Spleen (tissue), 11 donors: ENCODE data around the gene TP53. TPM values are rescaled to one million over a fixed set of nuclear protein-coding genes. Genes with fewer than 3 reads are reported as not detected.

Source experiments
- DNase-seq: peaks from one replicate; pipeline ENCODE4 v3.0.0-alpha.2; 2020
- H3K27ac ChIP-seq, 8 donors: fragments of 200-600 bp; sonication (generic) in 7 of 8; 1 replicate in 4 of 8; 2 replicates in 4 of 8; pipeline versions ENCODE4 v1.5.0 to v1.8.0; 2016 to 2021; ENCODE audit warnings: inconsistent platforms in 4 of 8, mild to moderate bottlenecking in 4 of 8, moderate library complexity in 1 of 8
- H3K27me3 ChIP-seq, 7 donors: fragments of 200-600 bp; sonication (generic) in 6 of 7; replicated peaks in 1 of 7; 1 replicate in 4 of 7; 2 replicates in 3 of 7; pipeline versions ENCODE4 v1.5.0 to v1.8.0; 2016 to 2021; ENCODE audit warnings: inconsistent platforms in 3 of 7, mild to moderate bottlenecking in 1 of 7
- H3K36me3 ChIP-seq, 6 donors: fragments of 200-600 bp; sonication (generic) in 5 of 6; 1 replicate in 4 of 6; 2 replicates in 2 of 6; pipeline versions ENCODE4 v1.5.0 to v1.8.0; 2016 to 2021; ENCODE audit warnings: inconsistent platforms in 2 of 6
- H3K4me1 ChIP-seq, 6 donors: fragments of 200-600 bp; sonication (generic) in 5 of 6; 1 replicate in 3 of 6; 2 replicates in 3 of 6; pipeline versions ENCODE4 v1.5.0 to v1.8.0; 2016 to 2021; ENCODE audit warnings: inconsistent platforms in 3 of 6
- H3K4me3 ChIP-seq, 8 donors: fragments of 200-600 bp; sonication (generic) in 7 of 8; 1 replicate in 4 of 8; 2 replicates in 4 of 8; pipeline versions ENCODE4 v1.5.0 to v1.8.0; 2016 to 2021; ENCODE audit warnings: inconsistent platforms in 4 of 8, mild to moderate bottlenecking in 4 of 8, moderate library complexity in 2 of 8
- H3K9me3 ChIP-seq, 8 donors: fragments of 200-600 bp; sonication (generic) in 7 of 8; 1 replicate in 4 of 8; 2 replicates in 4 of 8; pipeline versions ENCODE4 v1.5.0 to v1.8.0; 2016 to 2021; ENCODE audit warnings: inconsistent platforms in 4 of 8
- POLR2A ChIP-seq, 3 donors: fragments of 450-650 bp; IDR thresholded peaks; one replicate each; pipeline ENCODE4 v1.5.1; 2017; ENCODE audit warnings: antibody characterized with exemption in 3 of 3, mild to moderate bottlenecking in 1 of 3
- POLR2AphosphoS5 ChIP-seq, 3 donors: sonication (generic); formaldehyde crosslinking; IDR thresholded peaks; one replicate each; pipeline ENCODE4 v1.5.1; 2017; ENCODE audit warnings: antibody characterized with exemption in 3 of 3
- WGBS, 5 donors: extraction: QIAGEN DNeasy Blood & Tissue Kit in 3 of 5; methylation state at CpG; one replicate each; pipeline versions ENCODE4 v1.1.5 to v1.1.7; 2013 to 2018; 5-methylcytosine and 5-hydroxymethylcytosine counted together
- intact Hi-C: fragments of 100-400 bp; cut with DNase I; formaldehyde crosslinking; loops from one replicate; pipeline ENCODE4 v1.15.0; 2023; ENCODE audit warnings: low total_unique reads
- polyA plus RNA-seq, 3 donors: library from polyadenylated mRNA; stranded (reverse); fragments of 200-250 nt; gene quantifications; one replicate each; pipeline ENCODE4 v1.2.1, GENCODE V29; 2013
- total RNA-seq, 7 donors: library from RNA; depleted of rRNA in 3 of 7; stranded (reverse); fragments of >200 nt in 3 of 7; fragmentation: NEBNext Ultra II Directional in 4 of 7; extraction: Animal tissue kit (Norgen Biotek cat#: 25700) in 4 of 7; gene quantifications; one replicate each; pipeline versions ENCODE4 v1.1.0 to v1.2.1, GENCODE V29; 2016 to 2021
- TF ChIP-seq, protein P1 (sequence below), 11 experiments: fragments of 200-600 bp in 7 of 11; fragments of 450-650 bp in 4 of 11; sonication (generic) in 4 of 11; IDR thresholded peaks in 8 of 11; conservative IDR thresholded peaks in 3 of 11; 1 replicate in 7 of 11; 2 replicates in 4 of 11; pipeline versions ENCODE4 v1.4.0 to v1.8.0; 2016 to 2021; ENCODE audit warnings: antibody characterized with exemption in 11 of 11, inconsistent platforms in 4 of 11, mild to moderate bottlenecking in 1 of 11
- donor health status: healthy with polysubstance abuse.
- donor health status: DM: no; HTN: no; CAD: no; lungs with moderate emphysema.
- donor health status: DM: no; HTN: no; CAD: no.
- donor health status: Bipolar disorder and iron deficiency.
- donor health status: healthy.
- donor health status: DM: no; HTN: no; CAD: no.
- donor health status: DM: yes; HTN: yes; CAD: no.

TP53 gene
- total and polyA plus RNA-seq, 10 donors = 33.6 to 83.9 (median 44.9) TPM

DNA sequence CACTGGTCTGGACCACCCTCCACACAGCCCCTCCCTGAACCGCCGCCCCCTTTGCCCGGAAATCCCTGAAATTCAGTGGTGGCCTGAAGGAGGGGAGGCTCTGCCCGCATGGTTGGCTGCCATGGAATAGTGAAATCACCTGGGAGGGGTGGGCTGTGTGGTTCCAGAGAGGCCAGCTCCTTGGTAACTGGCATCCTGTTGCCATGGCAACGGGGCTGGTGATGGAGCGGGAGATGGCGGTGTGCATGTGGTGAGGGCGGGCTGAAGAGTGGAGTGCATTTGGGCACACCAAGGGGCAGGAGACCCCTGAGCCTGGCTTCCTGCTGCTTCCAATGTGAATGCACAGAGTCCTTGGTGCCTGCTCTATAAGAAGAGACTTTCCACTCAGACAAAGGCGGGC is 20.2 kb upstream of the TP53 start:
- no peak for TF ChIP-seq POLR2A (IDR thresholded peaks at IDR 0.05)
- no peak for TF ChIP-seq POLR2AphosphoS5 (IDR thresholded peaks at IDR 0.05)
- TF ChIP-seq, protein P1, sequence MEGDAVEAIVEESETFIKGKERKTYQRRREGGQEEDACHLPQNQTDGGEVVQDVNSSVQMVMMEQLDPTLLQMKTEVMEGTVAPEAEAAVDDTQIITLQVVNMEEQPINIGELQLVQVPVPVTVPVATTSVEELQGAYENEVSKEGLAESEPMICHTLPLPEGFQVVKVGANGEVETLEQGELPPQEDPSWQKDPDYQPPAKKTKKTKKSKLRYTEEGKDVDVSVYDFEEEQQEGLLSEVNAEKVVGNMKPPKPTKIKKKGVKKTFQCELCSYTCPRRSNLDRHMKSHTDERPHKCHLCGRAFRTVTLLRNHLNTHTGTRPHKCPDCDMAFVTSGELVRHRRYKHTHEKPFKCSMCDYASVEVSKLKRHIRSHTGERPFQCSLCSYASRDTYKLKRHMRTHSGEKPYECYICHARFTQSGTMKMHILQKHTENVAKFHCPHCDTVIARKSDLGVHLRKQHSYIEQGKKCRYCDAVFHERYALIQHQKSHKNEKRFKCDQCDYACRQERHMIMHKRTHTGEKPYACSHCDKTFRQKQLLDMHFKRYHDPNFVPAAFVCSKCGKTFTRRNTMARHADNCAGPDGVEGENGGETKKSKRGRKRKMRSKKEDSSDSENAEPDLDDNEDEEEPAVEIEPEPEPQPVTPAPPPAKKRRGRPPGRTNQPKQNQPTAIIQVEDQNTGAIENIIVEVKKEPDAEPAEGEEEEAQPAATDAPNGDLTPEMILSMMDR (IDR thresholded peaks at IDR 0.05 in 8 of 11, conservative IDR thresholded peaks at IDR 0.05 in 3 of 11) = no peak
- Histone ChIP-seq H3K4me3 (no peak overlapping the region), H3K4me1 (peaks cover 7 to 37% (median 22%) of the 10 kb centered on the region in 6 donors), H3K27me3 (peaks cover 5 to 89% (median 32%) of the 10 kb centered on the region in 7 donors), H3K27ac (no peak overlapping the region), H3K36me3 (peaks cover 0 to 15% (median 8%) of the 10 kb centered on the region in 6 donors), H3K9me3 (no peaks in the 10 kb centered on the region)
- intact Hi-C loops = no loop called here
- no peak for DNase-seq
- 75 to 86% (median 81%) methylated on average over 8 to 9 of the region's 9 CpGs for WGBS, 5 donors

DNA sequence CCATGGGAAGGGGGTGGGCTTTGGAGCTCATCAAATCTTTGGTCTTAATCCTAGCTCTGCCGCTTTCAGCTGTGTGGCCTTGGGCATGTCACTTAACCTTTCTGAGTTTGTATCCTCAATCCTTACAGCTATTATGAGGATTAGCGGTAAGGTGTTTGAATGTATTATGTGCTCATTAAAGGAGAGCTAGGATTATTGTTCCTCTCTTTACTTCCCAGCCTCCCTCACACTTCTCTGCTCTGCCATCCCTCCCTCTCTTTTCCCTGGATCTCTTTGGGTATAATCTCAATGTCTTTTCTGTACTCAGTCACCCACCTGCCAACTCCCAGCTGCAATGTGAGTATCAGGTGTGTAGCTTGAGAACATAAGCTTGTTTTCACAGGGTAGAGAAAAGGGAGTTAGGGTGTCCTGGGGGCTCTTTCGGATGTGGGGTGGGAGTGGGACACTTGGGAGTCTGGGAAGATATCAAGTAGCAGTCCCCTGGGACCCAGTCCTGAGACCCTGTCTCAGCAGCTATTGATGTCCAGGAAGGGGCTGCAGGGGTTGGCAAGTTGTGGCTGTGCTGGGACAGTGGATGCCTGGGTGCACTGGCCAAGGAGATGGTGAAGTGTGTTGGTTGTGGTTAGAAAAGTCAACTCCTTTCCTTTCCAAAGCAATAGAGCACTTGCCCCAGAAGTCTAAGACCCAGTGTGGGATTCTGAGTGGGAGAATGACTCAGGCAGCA is 19.5 kb upstream of the TP53 start:
- DNase-seq = no peak
- H3K9me3 ChIP-seq = no peaks in the 10 kb centered on the region
- intact Hi-C loops = no loop called here
- peaks cover 0 to 21% (median 14%) of the 10 kb centered on the region in 6 donors for H3K36me3 ChIP-seq
- H3K4me3 ChIP-seq = no peak overlapping the region
- peaks cover 7 to 39% (median 22%) of the 10 kb centered on the region in 6 donors for H3K4me1 ChIP-seq
- peaks cover 5 to 84% (median 31%) of the 10 kb centered on the region in 7 donors for H3K27me3 ChIP-seq
- 82 to 94% (median 86%) methylated on average over 3 of the region's 3 CpGs for WGBS, 5 donors
- no peak overlapping the region for H3K27ac ChIP-seq
- TF ChIP-seq, protein P1 (IDR thresholded peaks at IDR 0.05 in 8 of 11, conservative IDR thresholded peaks at IDR 0.05 in 3 of 11) = no peak
- TF ChIP-seq POLR2AphosphoS5 (IDR thresholded peaks at IDR 0.05) (no peak), POLR2A (IDR thresholded peaks at IDR 0.05) (no peak)

DNA sequence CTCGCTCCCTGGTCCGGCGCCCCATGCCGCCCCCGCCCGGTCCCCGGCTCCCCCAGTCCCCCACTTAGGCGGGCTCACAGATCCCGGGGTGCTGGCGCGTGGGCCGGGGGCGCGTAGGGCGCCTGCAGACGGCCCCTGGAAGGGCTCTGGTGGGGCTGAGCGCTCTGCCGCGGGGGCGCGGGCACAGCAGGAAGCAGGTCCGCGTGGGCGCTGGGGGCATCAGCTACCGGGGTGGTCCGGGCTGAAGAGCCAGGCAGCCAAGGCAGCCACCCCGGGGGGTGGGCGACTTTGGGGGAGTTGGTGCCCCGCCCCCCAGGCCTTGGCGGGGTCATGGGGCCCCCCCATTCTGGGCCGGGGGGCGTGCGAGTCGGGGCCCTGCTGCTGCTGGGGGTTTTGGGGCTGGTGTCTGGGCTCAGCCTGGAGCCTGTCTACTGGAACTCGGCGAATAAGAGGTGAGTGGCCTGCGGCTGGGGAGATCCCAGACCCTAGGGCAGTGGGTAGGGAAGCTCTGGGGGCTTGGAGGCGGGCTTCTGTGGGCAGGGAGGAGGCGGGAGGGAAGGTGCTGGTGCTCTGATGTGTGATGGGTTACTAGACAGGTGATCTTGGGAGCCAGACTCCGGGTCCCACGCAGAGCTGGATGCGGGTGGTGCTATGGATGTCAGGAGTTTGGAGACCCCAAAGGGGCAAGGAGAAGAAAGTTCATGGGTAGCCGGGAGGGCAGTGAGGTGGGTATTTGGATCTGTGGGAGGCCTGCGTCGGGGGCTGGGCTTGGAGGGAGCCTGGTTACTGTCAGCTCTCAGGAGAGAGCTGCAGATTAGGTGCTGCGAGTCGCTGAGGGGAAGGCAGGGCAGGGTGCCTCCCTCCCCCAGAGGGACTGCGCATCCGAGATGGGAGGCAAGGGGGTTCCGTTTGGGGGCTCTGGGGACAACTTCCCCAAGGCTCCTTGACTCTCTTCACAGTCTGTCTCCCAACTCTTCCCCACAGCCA is 18.3 kb upstream of the TP53 start:
- H3K4me3 ChIP-seq = peak overlapping the region in 7 of 8 donors; percentile 3 to 57 (median 19)
- H3K4me1 ChIP-seq = peaks cover 7 to 43% (median 20%) of the 10 kb centered on the region in 6 donors
- 5 to 8% (median 8%) methylated on average over 36 to 50 of the region's 50 CpGs for WGBS, 5 donors
- intact Hi-C loops = no loop called here
- no peak for TF ChIP-seq POLR2A (IDR thresholded peaks at IDR 0.05)
- TF ChIP-seq, protein P1 (IDR thresholded peaks at IDR 0.05 in 8 of 11, conservative IDR thresholded peaks at IDR 0.05 in 3 of 11) = no peak
- TF ChIP-seq POLR2AphosphoS5 (IDR thresholded peaks at IDR 0.05) = no peak
- H3K27me3 ChIP-seq = peaks cover 5 to 76% (median 31%) of the 10 kb centered on the region in 7 donors
- peaks cover 0 to 34% (median 23%) of the 10 kb centered on the region in 6 donors for H3K36me3 ChIP-seq
- H3K9me3 ChIP-seq = no peaks in the 10 kb centered on the region
- no peak overlapping the region for H3K27ac ChIP-seq
- peak; percentile 53 for DNase-seq
